Panc1 (cell line): ENCODE measurements around the gene CUL7. TPM values are rescaled to one million over a fixed set of nuclear protein-coding genes. Genes with fewer than 3 reads are reported as not detected.

Source experiments
- ATAC-seq: fragments of 200-7000 bp; cut with Tn5 transposase; 2 replicates; pipeline ENCODE4 v1.9.1; 2020; ENCODE audit warnings: mild to moderate bottlenecking, moderate library complexity
- BruUV-seq: library from RNA; stranded (reverse); fragments of 400-500 nt; replicated peaks from 2 replicates; lab custom pipeline; 2021; lab: Mats Ljungman, UMichigan
- CTCF ChIA-PET: fragments of 300-600 bp; sonication (Branson Sonifier 250); formaldehyde crosslinking; loops from one replicate; lab custom pipeline; 2022; ENCODE audit warnings: antibody characterized with exemption; lab: Charles Lee
- POLR2A ChIA-PET: fragments of 300-600 bp; sonication (Branson Sonifier 250); formaldehyde crosslinking; loops from one replicate; lab custom pipeline; 2022; ENCODE audit warnings: antibody characterized with exemption; lab: Charles Lee
- DNase-seq: peaks from one replicate; pipeline ENCODE4 v3.0.0-alpha.2; 2010; ENCODE audit warnings: low read depth, low spot score
- H3K27ac ChIP-seq: 2 replicates; pipeline ENCODE4 v1.5.1; 2011; ENCODE audit warnings: mild to moderate bottlenecking, low read length, inconsistent platforms
- H3K27me3 ChIP-seq: fragments of 200-500 bp; sonication (Bioruptor generic); 2 replicates; pipeline ENCODE4 v1.6.0; 2014; ENCODE audit warnings: low read length, inconsistent platforms; ENCODE audit not compliant: control insufficient read depth, insufficient read depth
- H3K36me3 ChIP-seq: fragments of 200-500 bp; sonication (Bioruptor generic); 2 replicates; pipeline ENCODE4 v1.5.1; 2014; ENCODE audit warnings: inconsistent platforms, mild to moderate bottlenecking, low read length, moderate library complexity; ENCODE audit not compliant: control insufficient read depth, insufficient read depth
- H3K4me1 ChIP-seq: 2 replicates; pipeline ENCODE4 v1.5.1; 2011; ENCODE audit warnings: inconsistent platforms, mild to moderate bottlenecking, low read length, moderate library complexity; ENCODE audit not compliant: control insufficient read depth, insufficient read depth
- H3K4me3 ChIP-seq, 2 experiments: 2 replicates each; pipeline ENCODE4 v1.5.1; 2011 to 2012; ENCODE audit warnings: low read depth in 2 of 2, low read length in 2 of 2, mild to moderate bottlenecking in 2 of 2, inconsistent platforms in 1 of 2, moderate library complexity in 1 of 2
- H3K9me3 ChIP-seq: fragments of 200-500 bp; sonication (Bioruptor generic); 2 replicates; pipeline ENCODE4 v1.5.1; 2014; ENCODE audit warnings: low read depth, mild to moderate bottlenecking, inconsistent platforms, low read length, moderate library complexity; ENCODE audit not compliant: control insufficient read depth, insufficient read depth
- CTCF ChIP-seq: fragments of 450-650 bp; IDR thresholded peaks from 2 replicates; pipeline ENCODE4 v1.5.1; 2017; ENCODE audit warnings: mild to moderate bottlenecking
- POLR2AphosphoS5 ChIP-seq: IDR thresholded peaks from 2 replicates; pipeline ENCODE4 v1.6.1; 2012; ENCODE audit warnings: mild to moderate bottlenecking, low read depth, low read length, moderate library complexity
- SIN3A ChIP-seq: IDR thresholded peaks from 2 replicates; pipeline ENCODE4 v1.6.1; 2012; ENCODE audit warnings: low read depth, mild to moderate bottlenecking, low read length, moderate library complexity, borderline replicate concordance; ENCODE audit not compliant: insufficient read depth
- TCF7L2 ChIP-seq: IDR thresholded peaks from 2 replicates; pipeline ENCODE4 v1.6.1; 2011; ENCODE audit warnings: mild to moderate bottlenecking, low read depth, low read length, inconsistent platforms
- in situ Hi-C: cut with HindIII; loops from 2 replicates; pipeline ENCODE4 v1.10.0; 2016; ENCODE audit warnings: low sequenced_read_pairs, low pct_unique_long_range_greater_than_20kb
- intact Hi-C: fragments of 100-400 bp; cut with micrococcal nuclease; formaldehyde crosslinking; loops from one replicate; pipeline ENCODE4 v1.10.0; 2022; ENCODE audit not compliant: unreplicated experiment
- total RNA-seq: library from RNA; stranded (reverse); gene quantifications from one replicate; pipeline ENCODE4 v1.2.1, GENCODE V29; 2021; ENCODE audit not compliant: unreplicated experiment
- TF ChIP-seq, protein P1 (sequence below), 2 experiments: IDR thresholded peaks; 2 replicates each; pipeline ENCODE4 v1.6.1; 2011 to 2012; ENCODE audit warnings: low read depth in 2 of 2, control low read depth in 1 of 2, low read length in 1 of 2, mild to moderate bottlenecking in 1 of 2, moderate library complexity in 1 of 2; ENCODE audit not compliant: insufficient read depth in 1 of 2

Gene CUL7
- total RNA-seq, 1 experiment from 2014 or later: 32.1 TPM

GRCh38 chr6:43089467-43089866, 35.8 kb upstream of the CUL7 start:
- DNase-seq (no peak), ATAC-seq (no peak)
- ChIA-PET CTCF (interaction anchor here (0.6 to 1.0 kb wide), 3 partner anchors 36 to 351 kb away, joined by 3 to 5 read pairs (median 3); no protein-coding TSS in a partner anchor), POLR2A (interaction anchor here (0.6 kb wide), 1 partner anchor 1036 kb away, joined by 6 read pairs; no protein-coding TSS in a partner anchor)
- peak overlapping the region; percentile 97 for H3K27ac ChIP-seq
- no peaks in the 10 kb centered on the region for H3K27me3 ChIP-seq
- in situ Hi-C loops: no loop called here
- H3K9me3 ChIP-seq: no peaks in the 10 kb centered on the region
- TF ChIP-seq SIN3A: no peak
- no peak for TF ChIP-seq CTCF
- no peak for TF ChIP-seq TCF7L2
- no peaks in the 10 kb centered on the region for H3K36me3 ChIP-seq
- H3K4me3 ChIP-seq: peak overlapping the region; percentile 2 to 39; a peak in 3 of 4 replicates
- no TSS peak for BruUV-seq
- intact Hi-C loops: no loop called here
- H3K4me1 ChIP-seq: peaks cover 76% of the 10 kb centered on the region

GRCh38 chr6:43088654-43089056, 35.0 kb upstream of the CUL7 start:
- DNase-seq: no peak
- TF ChIP-seq SIN3A (no peak), CTCF (no peak)
- intact Hi-C loops (no loop called here), in situ Hi-C loops (no loop called here)
- peak overlapping the region; percentile 97 for H3K27ac ChIP-seq
- H3K36me3 ChIP-seq: no peaks in the 10 kb centered on the region
- no TSS peak for BruUV-seq
- no peaks in the 10 kb centered on the region for H3K27me3 ChIP-seq
- no peak overlapping the region for H3K4me3 ChIP-seq
- no peaks in the 10 kb centered on the region for H3K9me3 ChIP-seq
- CTCF ChIA-PET: no interaction called here
- ATAC-seq: peak; percentile 22; the same call in 1 of the 2 replicates
- peaks cover 68% of the 10 kb centered on the region for H3K4me1 ChIP-seq
- POLR2A ChIA-PET: interaction anchor here (0.6 kb wide), 1 partner anchor 9 kb away, joined by 18 read pairs; no protein-coding TSS in a partner anchor

- TF ChIP-seq, protein P1, sequence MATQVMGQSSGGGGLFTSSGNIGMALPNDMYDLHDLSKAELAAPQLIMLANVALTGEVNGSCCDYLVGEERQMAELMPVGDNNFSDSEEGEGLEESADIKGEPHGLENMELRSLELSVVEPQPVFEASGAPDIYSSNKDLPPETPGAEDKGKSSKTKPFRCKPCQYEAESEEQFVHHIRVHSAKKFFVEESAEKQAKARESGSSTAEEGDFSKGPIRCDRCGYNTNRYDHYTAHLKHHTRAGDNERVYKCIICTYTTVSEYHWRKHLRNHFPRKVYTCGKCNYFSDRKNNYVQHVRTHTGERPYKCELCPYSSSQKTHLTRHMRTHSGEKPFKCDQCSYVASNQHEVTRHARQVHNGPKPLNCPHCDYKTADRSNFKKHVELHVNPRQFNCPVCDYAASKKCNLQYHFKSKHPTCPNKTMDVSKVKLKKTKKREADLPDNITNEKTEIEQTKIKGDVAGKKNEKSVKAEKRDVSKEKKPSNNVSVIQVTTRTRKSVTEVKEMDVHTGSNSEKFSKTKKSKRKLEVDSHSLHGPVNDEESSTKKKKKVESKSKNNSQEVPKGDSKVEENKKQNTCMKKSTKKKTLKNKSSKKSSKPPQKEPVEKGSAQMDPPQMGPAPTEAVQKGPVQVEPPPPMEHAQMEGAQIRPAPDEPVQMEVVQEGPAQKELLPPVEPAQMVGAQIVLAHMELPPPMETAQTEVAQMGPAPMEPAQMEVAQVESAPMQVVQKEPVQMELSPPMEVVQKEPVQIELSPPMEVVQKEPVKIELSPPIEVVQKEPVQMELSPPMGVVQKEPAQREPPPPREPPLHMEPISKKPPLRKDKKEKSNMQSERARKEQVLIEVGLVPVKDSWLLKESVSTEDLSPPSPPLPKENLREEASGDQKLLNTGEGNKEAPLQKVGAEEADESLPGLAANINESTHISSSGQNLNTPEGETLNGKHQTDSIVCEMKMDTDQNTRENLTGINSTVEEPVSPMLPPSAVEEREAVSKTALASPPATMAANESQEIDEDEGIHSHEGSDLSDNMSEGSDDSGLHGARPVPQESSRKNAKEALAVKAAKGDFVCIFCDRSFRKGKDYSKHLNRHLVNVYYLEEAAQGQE (IDR thresholded peaks at IDR 0.05; ENCODE audit: insufficient read depth in 1 of 2, low read depth in 2 of 2, low read length in 1 of 2): no peak
- TF ChIP-seq CTCF (no peak), TCF7L2 (no peak), SIN3A (no peak), POLR2AphosphoS5 (no peak)
- no peak for ATAC-seq
- Histone ChIP-seq H3K4me1 (peaks cover 67% of the 10 kb centered on the region), H3K4me3 (no peak overlapping the region), H3K36me3 (no peaks in the 10 kb centered on the region), H3K9me3 (no peaks in the 10 kb centered on the region), H3K27me3 (no peaks in the 10 kb centered on the region), H3K27ac (peak overlapping the region; percentile 52; the same call in 1 of the 2 replicates)
- ChIA-PET CTCF (no interaction called here), POLR2A (interaction anchor here (0.7 kb wide), 1 partner anchor 525 kb away, joined by 3 read pairs; no protein-coding TSS in a partner anchor)
- in situ Hi-C loops (no loop called here), intact Hi-C loops (no loop called here)
- BruUV-seq: no TSS peak
- no peak for DNase-seq
Observed at GRCh38 chr6:43086022-43086658, 32.5 kb upstream of the CUL7 start.
